ENCODE results near the gene CEMIP. TPM values are rescaled to one million over a fixed set of nuclear protein-coding genes. Genes with fewer than 3 reads are reported as not detected.

CEMIP gene, protein sequence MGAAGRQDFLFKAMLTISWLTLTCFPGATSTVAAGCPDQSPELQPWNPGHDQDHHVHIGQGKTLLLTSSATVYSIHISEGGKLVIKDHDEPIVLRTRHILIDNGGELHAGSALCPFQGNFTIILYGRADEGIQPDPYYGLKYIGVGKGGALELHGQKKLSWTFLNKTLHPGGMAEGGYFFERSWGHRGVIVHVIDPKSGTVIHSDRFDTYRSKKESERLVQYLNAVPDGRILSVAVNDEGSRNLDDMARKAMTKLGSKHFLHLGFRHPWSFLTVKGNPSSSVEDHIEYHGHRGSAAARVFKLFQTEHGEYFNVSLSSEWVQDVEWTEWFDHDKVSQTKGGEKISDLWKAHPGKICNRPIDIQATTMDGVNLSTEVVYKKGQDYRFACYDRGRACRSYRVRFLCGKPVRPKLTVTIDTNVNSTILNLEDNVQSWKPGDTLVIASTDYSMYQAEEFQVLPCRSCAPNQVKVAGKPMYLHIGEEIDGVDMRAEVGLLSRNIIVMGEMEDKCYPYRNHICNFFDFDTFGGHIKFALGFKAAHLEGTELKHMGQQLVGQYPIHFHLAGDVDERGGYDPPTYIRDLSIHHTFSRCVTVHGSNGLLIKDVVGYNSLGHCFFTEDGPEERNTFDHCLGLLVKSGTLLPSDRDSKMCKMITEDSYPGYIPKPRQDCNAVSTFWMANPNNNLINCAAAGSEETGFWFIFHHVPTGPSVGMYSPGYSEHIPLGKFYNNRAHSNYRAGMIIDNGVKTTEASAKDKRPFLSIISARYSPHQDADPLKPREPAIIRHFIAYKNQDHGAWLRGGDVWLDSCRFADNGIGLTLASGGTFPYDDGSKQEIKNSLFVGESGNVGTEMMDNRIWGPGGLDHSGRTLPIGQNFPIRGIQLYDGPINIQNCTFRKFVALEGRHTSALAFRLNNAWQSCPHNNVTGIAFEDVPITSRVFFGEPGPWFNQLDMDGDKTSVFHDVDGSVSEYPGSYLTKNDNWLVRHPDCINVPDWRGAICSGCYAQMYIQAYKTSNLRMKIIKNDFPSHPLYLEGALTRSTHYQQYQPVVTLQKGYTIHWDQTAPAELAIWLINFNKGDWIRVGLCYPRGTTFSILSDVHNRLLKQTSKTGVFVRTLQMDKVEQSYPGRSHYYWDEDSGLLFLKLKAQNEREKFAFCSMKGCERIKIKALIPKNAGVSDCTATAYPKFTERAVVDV (N-terminal part only)
- 100 to 1,000 TPM in 1 of 8 experiments, 10 to 100 TPM in 2, 1 to 10 TPM in 1, under 1 TPM in 4; 0.32 to 121 (median 3.0) TPM for total RNA-seq

DNA sequence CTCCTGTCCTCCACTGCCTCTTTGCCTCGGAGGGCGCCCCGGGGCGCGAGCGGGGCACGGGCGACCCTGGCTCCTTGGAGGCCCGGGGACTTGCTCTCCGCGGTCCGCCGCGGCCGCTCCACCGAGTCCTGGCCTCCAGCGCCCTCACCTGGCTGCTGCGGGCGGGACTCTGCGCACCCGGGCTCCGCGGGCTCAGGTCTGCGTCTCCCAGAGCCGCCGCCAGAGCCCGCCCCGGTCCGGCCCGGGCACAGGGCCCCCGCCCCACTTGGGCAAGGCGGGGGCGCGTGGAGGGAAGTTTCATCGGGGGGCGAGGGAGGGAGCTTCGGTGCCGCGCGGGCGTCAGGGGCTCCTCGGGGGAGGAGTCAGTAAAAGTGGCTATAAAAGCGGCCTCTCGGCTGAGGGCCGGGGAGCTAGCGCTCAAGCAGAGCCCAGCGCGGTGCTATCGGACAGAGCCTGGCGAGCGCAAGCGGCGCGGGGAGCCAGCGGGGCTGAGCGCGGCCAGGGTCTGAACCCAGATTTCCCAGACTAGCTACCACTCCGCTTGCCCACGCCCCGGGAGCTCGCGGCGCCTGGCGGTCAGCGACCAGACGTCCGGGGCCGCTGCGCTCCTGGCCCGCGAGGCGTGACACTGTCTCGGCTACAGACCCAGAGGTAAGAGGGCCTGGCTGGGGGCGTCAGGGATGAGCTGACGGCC is at the start of gene CEMIP:
CEMIP (plus strand) TSS at position 407 of the 694 bp plus-strand sequence. CDS start 94,510 bp downstream, outside the sequence.
- Histone ChIP-seq H3K27ac (no peak within 1 kb of the TSS), H3K4me3 (peak within 1 kb of the TSS; percentile 31 to 42 (median 40)), H3K4me1 (replicated peaks in 1 of 2) (peaks cover 11 to 13% of the 10 kb centered on the region in 2 donors)
- 0 to 4% methylated on average over 1 to 13 of the region's 75 CpGs; no CpG with 5 or more reads in 8 of the 10 experiments for WGBS, 10 experiments
- ATAC-seq (replicated peaks in 6 of 8) = peak; percentile 56 to 91 (median 87)
- in situ Hi-C loops (cut with MboI; ENCODE audit: low pct_unique_long_range_greater_than_20kb in 2 of 9, low sequenced_read_pairs in 9 of 9, unreplicated experiment in 9 of 9) = loop anchor here in 5 of 9 experiments (10.0 to 25.0 kb wide), 6 partner anchors 183 to 324 kb away; no protein-coding TSS in a partner anchor

DNA sequence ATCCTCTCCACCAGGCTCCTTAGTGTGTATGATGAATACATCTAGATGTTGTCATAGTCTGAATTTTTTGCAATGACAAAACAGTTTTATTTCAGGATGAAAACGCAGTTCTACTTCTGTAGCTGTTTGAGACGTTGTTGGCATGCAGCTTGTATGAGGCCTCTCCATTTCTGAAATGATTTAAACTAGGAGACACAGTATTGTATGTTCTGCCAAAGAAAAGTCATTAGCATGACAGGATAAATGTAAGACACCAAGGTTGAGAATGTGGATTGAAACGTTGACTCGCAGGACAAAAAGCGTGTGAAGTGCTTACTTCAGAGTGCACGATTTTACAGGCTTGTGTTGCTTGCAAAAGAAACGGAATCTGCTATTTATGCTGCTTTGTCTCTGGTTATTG is 48.8 kb upstream of the CEMIP start:
- Histone ChIP-seq H3K4me3 (no peak overlapping the region), H3K27ac (no peak overlapping the region), H3K4me1 (replicated peaks in 1 of 2) (peaks cover 0 to 8% of the 10 kb centered on the region in 2 donors)
- ATAC-seq (replicated peaks in 6 of 8) = peak in 1 of 8 experiments; percentile 48
- in situ Hi-C loops (cut with MboI; ENCODE audit: low pct_unique_long_range_greater_than_20kb in 2 of 9, low sequenced_read_pairs in 9 of 9, unreplicated experiment in 9 of 9) = no loop called here
- 40 to 95% (median 80%) methylated on average over 1 to 7 of the region's 7 CpGs; no CpG with 5 or more reads in 2 of the 10 experiments for WGBS, 10 experiments

DNA sequence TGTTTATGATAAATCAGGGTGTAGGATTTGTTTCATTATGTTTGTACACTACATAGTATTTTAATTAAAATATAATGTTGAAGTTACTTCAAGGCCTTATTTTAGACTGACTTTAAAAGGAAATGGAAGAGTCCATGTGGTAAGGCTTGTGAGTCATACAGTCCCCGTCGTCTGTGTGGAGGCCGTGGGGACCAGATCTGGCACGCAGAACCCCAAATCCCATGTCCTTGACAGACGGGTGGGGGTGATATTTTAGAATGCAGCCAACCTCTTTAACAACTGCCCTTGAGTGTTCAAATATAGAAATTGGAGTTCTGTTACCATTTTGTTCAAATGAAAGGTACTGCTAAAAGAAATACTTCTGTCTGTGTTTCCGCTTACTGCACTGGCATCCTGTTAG is 48.2 kb upstream of the CEMIP start:
- ATAC-seq (replicated peaks in 6 of 8) = no peak
- Histone ChIP-seq H3K4me1 (replicated peaks in 1 of 2) (peaks cover 0 to 8% of the 10 kb centered on the region in 2 donors), H3K27ac (no peak overlapping the region), H3K4me3 (no peak overlapping the region)
- 60 to 100% (median 86%) methylated on average over 1 to 6 of the region's 6 CpGs; no CpG with 5 or more reads in 4 of the 10 experiments for WGBS, 10 experiments
- in situ Hi-C loops (cut with MboI; ENCODE audit: low pct_unique_long_range_greater_than_20kb in 2 of 9, low sequenced_read_pairs in 9 of 9, unreplicated experiment in 9 of 9) = no loop called here

DNA sequence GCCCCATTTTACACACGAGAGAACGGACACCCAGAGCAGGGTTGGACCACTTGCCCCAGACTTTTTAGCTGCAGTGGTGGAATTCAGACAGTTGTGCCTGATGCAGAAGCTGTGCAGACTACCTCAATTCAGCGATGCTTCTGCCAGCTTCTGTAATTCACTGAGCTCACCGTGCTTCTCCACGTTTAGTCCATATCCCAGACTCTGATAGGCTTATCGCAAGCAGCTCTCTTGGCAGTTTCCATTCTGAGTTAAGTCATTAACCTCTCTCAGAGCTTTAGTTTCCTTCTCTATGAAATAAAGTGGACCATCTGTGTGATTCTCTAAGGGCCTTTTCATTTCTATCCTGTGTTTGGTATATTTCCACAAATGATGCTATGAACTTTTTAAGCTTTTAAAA is 47.0 kb upstream of the CEMIP start:
- ATAC-seq (replicated peaks in 6 of 8) = no peak
- no peak overlapping the region for H3K27ac ChIP-seq
- in situ Hi-C loops (cut with MboI; ENCODE audit: low pct_unique_long_range_greater_than_20kb in 2 of 9, low sequenced_read_pairs in 9 of 9, unreplicated experiment in 9 of 9) = no loop called here
- no peak overlapping the region for H3K4me3 ChIP-seq
- WGBS, 10 experiments = 60 to 100% (median 96%) methylated on average over 1 to 5 of the region's 6 CpGs; no CpG with 5 or more reads in 3 of the 10 experiments
- H3K4me1 ChIP-seq (replicated peaks in 1 of 2) = peaks cover 0 to 14% of the 10 kb centered on the region in 2 donors

DNA sequence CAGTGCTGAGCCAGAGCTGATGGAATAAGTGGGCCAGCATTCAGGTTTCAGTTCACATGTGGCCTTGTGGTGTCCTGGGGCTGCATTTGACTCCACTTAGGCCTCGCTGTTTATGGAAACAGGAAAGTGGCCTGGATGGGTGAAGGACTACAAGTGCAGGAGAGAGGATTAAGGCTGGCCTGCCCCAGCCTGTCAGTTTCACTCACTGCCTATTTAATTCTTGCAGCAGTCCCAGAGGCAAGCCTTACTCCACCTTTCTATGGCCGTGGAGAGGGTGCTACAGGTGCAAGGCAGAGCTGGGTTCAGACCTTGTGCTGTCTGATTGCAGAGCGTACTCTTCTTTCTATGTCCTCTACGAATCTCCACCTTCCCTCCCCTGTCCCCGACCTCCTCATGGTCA is 46.4 kb upstream of the CEMIP start:
- WGBS, 10 experiments = 92 to 100% (median 100%) methylated on average over 2 to 4 of the region's 5 CpGs; no CpG with 5 or more reads in 5 of the 10 experiments
- no peak for ATAC-seq (replicated peaks in 6 of 8)
- no peak overlapping the region for H3K4me3 ChIP-seq
- peaks cover 0 to 14% of the 10 kb centered on the region in 2 donors for H3K4me1 ChIP-seq (replicated peaks in 1 of 2)
- no peak overlapping the region for H3K27ac ChIP-seq
- in situ Hi-C loops (cut with MboI; ENCODE audit: low pct_unique_long_range_greater_than_20kb in 2 of 9, low sequenced_read_pairs in 9 of 9, unreplicated experiment in 9 of 9) = no loop called here

DNA sequence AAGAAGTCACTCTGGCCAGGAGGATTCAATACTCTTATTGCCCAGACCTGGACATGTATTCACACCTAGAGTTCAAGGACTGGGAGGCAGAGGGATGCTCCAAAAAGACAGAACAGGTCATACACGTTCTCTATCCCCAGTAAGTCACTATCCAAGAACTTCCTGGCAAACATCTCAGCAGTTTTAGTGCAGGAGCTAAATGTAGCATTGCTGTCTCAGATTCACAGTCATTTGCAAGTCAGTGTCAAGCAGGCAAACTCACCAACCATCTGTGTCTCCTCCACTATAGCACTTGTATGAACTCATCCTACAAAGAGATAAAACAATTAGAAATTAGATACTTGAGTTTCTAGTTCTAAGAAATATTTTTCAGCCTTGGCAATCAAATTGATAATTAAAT is 45.7 kb upstream of the CEMIP start:
- no peak overlapping the region for H3K4me3 ChIP-seq
- peak in 3 of 8 experiments; percentile 66 to 84 (median 73) for ATAC-seq (replicated peaks in 6 of 8)
- H3K27ac ChIP-seq = no peak overlapping the region
- in situ Hi-C loops (cut with MboI; ENCODE audit: low pct_unique_long_range_greater_than_20kb in 2 of 9, low sequenced_read_pairs in 9 of 9, unreplicated experiment in 9 of 9) = no loop called here
- 40 to 88% (median 67%) methylated on average over 1 of the region's 1 CpG; no CpG with 5 or more reads in 5 of the 10 experiments for WGBS, 10 experiments
- peaks cover 0 to 14% of the 10 kb centered on the region in 2 donors for H3K4me1 ChIP-seq (replicated peaks in 1 of 2)

DNA sequence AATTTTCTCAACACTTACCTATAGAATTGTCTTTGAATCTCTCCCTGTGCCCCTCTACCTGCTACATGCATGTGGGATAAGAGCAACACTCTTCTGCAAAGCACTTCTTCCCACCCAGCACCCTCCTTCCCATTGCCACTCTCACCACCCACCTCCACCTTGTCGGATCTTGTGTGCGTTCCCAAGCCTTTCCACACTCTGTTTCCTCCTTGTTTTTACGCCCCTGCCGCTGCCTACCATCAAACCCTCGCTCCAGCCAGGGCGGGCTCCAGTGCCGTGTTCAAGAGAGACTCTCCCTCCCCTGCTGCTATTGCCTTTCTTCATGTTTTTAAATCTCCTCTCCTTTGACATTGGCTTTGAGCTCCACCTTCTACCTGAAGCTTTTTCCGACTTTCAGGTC is 43.8 kb upstream of the CEMIP start:
- in situ Hi-C loops (cut with MboI; ENCODE audit: low pct_unique_long_range_greater_than_20kb in 2 of 9, low sequenced_read_pairs in 9 of 9, unreplicated experiment in 9 of 9) = no loop called here
- WGBS, 10 experiments = 77 to 100% (median 95%) methylated on average over 2 to 8 of the region's 8 CpGs; no CpG with 5 or more reads in 1 of the 10 experiments
- H3K4me1 ChIP-seq (replicated peaks in 1 of 2) = peaks cover 0 to 11% of the 10 kb centered on the region in 2 donors
- H3K27ac ChIP-seq = no peak overlapping the region
- H3K4me3 ChIP-seq = no peak overlapping the region
- ATAC-seq (replicated peaks in 6 of 8) = no peak

DNA sequence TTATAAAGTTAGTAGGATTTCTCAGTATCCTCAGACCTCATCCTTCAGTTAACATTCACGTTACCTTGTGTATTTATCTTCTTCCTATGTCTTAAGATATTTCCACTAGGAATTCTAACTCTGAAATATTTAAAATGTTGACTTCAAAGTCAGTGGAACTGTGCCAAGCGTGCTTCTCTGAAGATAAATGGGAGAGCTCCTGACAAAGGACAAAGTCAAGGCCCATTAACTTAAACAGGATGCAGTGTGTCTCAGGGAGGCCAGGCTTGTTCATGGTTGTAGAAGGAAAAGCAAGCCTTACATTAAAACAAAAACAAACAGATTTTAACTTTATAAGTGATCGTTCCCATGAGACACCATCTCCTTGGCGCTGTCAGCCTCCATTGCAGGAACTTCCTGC is 42.6 kb upstream of the CEMIP start:
- WGBS, 10 experiments = 69 to 100% (median 85%) methylated on average over 1 to 4 of the region's 4 CpGs; no CpG with 5 or more reads in 1 of the 10 experiments
- ATAC-seq (replicated peaks in 6 of 8) = peak in 2 of 8 experiments; percentile 35 to 89
- Histone ChIP-seq H3K27ac (no peak overlapping the region), H3K4me3 (no peak overlapping the region), H3K4me1 (replicated peaks in 1 of 2) (peaks cover 0 to 8% of the 10 kb centered on the region in 2 donors)
- in situ Hi-C loops (cut with MboI; ENCODE audit: low pct_unique_long_range_greater_than_20kb in 2 of 9, low sequenced_read_pairs in 9 of 9, unreplicated experiment in 9 of 9) = no loop called here

DNA sequence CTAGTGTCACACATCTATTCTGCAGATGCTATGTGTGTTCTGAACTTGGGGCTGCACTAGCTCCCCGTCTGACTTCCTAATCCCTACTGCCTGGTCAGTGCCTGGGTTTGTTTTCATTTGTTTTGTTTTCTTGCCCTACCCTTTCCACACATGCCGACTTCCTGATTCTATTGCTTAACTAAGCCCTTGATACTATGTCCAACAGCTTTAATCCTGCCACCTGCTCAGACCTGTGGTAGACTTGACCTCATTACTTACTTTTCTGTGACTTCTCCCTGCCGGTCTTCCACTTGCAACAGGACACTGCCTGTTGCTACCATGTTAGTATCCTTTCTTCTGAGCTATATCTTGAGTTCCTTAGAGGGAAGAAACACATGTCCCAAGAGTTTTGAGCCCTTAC is 39.3 kb upstream of the CEMIP start:
- H3K27ac ChIP-seq = no peak overlapping the region
- 78 to 100% (median 91%) methylated on average over 1 to 3 of the region's 3 CpGs for WGBS, 10 experiments
- no peak for ATAC-seq (replicated peaks in 6 of 8)
- peaks cover 7 to 16% of the 10 kb centered on the region in 2 donors for H3K4me1 ChIP-seq (replicated peaks in 1 of 2)
- in situ Hi-C loops (cut with MboI; ENCODE audit: low pct_unique_long_range_greater_than_20kb in 2 of 9, low sequenced_read_pairs in 9 of 9, unreplicated experiment in 9 of 9) = no loop called here
- no peak overlapping the region for H3K4me3 ChIP-seq

DNA sequence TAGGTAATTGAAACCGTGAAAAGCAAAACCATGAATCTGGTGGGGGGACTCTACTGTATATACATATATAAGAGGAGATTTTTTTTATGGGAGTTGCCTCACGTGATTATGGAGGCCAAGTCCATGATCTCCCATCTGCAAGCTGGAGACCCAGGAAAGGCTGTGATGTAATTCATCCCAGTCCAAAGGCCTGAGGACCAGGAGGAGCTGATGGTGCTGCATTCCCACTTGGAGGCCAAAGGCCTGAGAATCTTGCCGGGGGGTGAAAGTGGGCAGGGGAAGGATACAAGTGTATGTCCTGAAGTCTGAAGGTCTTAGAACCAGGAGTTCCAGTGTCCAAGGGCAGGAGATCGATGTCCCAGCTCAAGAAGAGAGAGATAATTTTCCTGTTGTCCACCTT is 37.1 kb upstream of the CEMIP start:
- in situ Hi-C loops (cut with MboI; ENCODE audit: low pct_unique_long_range_greater_than_20kb in 2 of 9, low sequenced_read_pairs in 9 of 9, unreplicated experiment in 9 of 9) = no loop called here
- peaks cover 7 to 13% of the 10 kb centered on the region in 2 donors for H3K4me1 ChIP-seq (replicated peaks in 1 of 2)
- ATAC-seq (replicated peaks in 6 of 8) = no peak
- H3K4me3 ChIP-seq = no peak overlapping the region
- 83 to 100% (median 100%) methylated on average over 1 to 4 of the region's 4 CpGs for WGBS, 10 experiments
- no peak overlapping the region for H3K27ac ChIP-seq

DNA sequence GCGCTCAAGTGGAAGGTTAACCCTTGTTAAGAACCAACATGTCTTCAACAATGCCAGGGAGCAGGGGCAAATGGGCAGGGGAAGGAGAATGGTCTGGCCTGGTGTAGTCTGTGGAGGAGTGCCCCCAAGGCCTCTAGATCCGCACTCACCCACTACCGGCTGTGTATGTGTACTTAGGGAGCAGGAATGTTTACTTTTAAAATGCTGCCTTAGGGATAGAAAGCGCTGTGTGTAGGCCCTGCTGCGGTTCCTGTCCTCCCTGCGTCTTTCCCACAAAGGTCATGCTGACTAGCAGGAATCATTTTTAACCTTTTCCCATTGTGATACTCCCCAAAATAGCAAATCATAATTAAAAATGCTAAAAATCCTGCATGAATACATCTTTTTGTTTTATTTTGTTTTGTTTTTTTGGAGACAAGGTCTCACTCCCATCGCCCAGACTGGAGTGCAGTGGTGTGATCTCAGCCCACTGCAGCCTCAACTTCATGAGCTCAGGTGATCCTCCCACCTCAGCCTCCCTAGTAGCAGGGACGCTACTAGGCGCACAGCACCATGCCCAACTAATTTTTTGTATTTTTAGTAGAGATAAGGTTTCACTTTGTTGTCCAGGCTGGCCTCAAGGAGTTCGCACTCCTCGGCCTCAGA is 35.9 kb upstream of the CEMIP start:
- ATAC-seq (replicated peaks in 6 of 8) = peak in 3 of 8 experiments; percentile 43 to 98 (median 69)
- peaks cover 7 to 20% of the 10 kb centered on the region in 2 donors for H3K4me1 ChIP-seq (replicated peaks in 1 of 2)
- no peak overlapping the region for H3K4me3 ChIP-seq
- H3K27ac ChIP-seq = no peak overlapping the region
- in situ Hi-C loops (cut with MboI; ENCODE audit: low pct_unique_long_range_greater_than_20kb in 2 of 9, low sequenced_read_pairs in 9 of 9, unreplicated experiment in 9 of 9) = no loop called here
- WGBS, 10 experiments = 71 to 100% (median 97%) methylated on average over 1 to 10 of the region's 11 CpGs; no CpG with 5 or more reads in 2 of the 10 experiments

All from motor neuron (in vitro differentiated cells).